OCI-LY1 (cell line): Measurements from ENCODE around the gene RPGRIP1L.

Experiments used
- CTCF ChIP-seq: fragments of 200-600 bp; sonication (generic), shearing (Covaris generic); IDR thresholded peaks from 2 replicates; pipeline ENCODE4 v1.5.1; 2017; ENCODE audit warnings: mild to moderate bottlenecking, antibody characterized with exemption, low read length, moderate library complexity, mixed read lengths
- EZH2 ChIP-seq: fragments of 200-600 bp; sonication (generic), shearing (Covaris generic); IDR thresholded peaks from 2 replicates; pipeline ENCODE4 v1.8.0; 2017; ENCODE audit warnings: borderline replicate concordance, mixed run types, mild to moderate bottlenecking, antibody characterized with exemption, low read length, moderate library complexity, mixed read lengths

GRCh38 chr16:53583401-53583800 is 120.3 kb downstream of the RPGRIP1L start:
- TF ChIP-seq CTCF (no peak), EZH2 (no peak)
